GM23338 (cell line): Measurements from ENCODE around the gene PDHX. TPM values are rescaled to one million over a fixed set of nuclear protein-coding genes. Genes with fewer than 3 reads are reported as not detected.

ENCODE experiments used
- ATAC-seq: fragments of 200-7000 bp; cut with Tn5 transposase; 3 replicates; pipeline ENCODE4 v1.9.1; 2020
- DNase-seq: peaks from one replicate; pipeline ENCODE4 v3.0.0-alpha.2; 2015; ENCODE audit warnings: low spot score
- H2AFZ ChIP-seq: fragments of 200-600 bp; sonication (generic); 2 replicates; pipeline ENCODE4 v1.8.0; 2016; ENCODE audit warnings: antibody characterized with exemption, mild to moderate bottlenecking, moderate library complexity
- H3F3A ChIP-seq: fragments of 200-600 bp; sonication (generic); replicated peaks from 2 replicates; pipeline ENCODE4 v1.8.0; 2017; ENCODE audit warnings: antibody characterized with exemption, mixed run types, low read depth
- H3K27ac ChIP-seq: fragments of 200-600 bp; sonication (generic); 2 replicates; pipeline ENCODE4 v1.6.1; 2016; ENCODE audit warnings: low read depth
- H3K27me3 ChIP-seq: fragments of 200-600 bp; sonication (generic); 2 replicates; pipeline ENCODE4 v1.8.0; 2016; ENCODE audit warnings: mild to moderate bottlenecking, mixed run types, moderate library complexity; ENCODE audit not compliant: insufficient read depth
- H3K36me3 ChIP-seq: fragments of 200-600 bp; sonication (generic); 2 replicates; pipeline ENCODE4 v1.8.0; 2016; ENCODE audit warnings: mild to moderate bottlenecking; ENCODE audit not compliant: insufficient read depth
- H3K4me1 ChIP-seq: fragments of 200-600 bp; sonication (generic); 2 replicates; pipeline ENCODE4 v1.8.0; 2016; ENCODE audit warnings: mild to moderate bottlenecking, moderate library complexity; ENCODE audit not compliant: insufficient read depth
- H3K4me2 ChIP-seq: fragments of 200-600 bp; sonication (generic); 2 replicates; pipeline ENCODE4 v1.7.1; 2017; ENCODE audit warnings: mixed run types
- H3K4me3 ChIP-seq: fragments of 200-600 bp; sonication (generic); 2 replicates; pipeline ENCODE4 v1.6.1; 2016; ENCODE audit warnings: mixed run types
- H3K79me2 ChIP-seq: fragments of 200-600 bp; sonication (generic); replicated peaks from 2 replicates; pipeline ENCODE4 v1.8.0; 2017; ENCODE audit warnings: mild to moderate bottlenecking; ENCODE audit not compliant: insufficient read depth
- H3K9me2 ChIP-seq: fragments of 200-600 bp; sonication (generic); 2 replicates; pipeline ENCODE4 v1.8.0; 2017; ENCODE audit not compliant: insufficient read depth
- H4K20me1 ChIP-seq: fragments of 200-600 bp; sonication (generic); replicated peaks from 2 replicates; pipeline ENCODE4 v1.8.0; 2017; ENCODE audit warnings: mild to moderate bottlenecking; ENCODE audit not compliant: insufficient read depth
- H3K27ac Mint-ChIP-seq: 2 replicates; pipeline ENCODE4 v1.8.0; 2020; ENCODE audit warnings: inconsistent platforms, mild to moderate bottlenecking, moderate library complexity, mixed read lengths
- H3K27me3 Mint-ChIP-seq: 3 replicates; pipeline ENCODE4 v1.8.0; 2022; ENCODE audit warnings: low read depth, mild to moderate bottlenecking, moderate library complexity, mixed read lengths, inconsistent platforms; ENCODE audit not compliant: insufficient read depth, poor library complexity
- H3K36me3 Mint-ChIP-seq: 3 replicates; pipeline ENCODE4 v1.8.0; 2021; ENCODE audit warnings: low read depth, mild to moderate bottlenecking, inconsistent platforms, moderate library complexity, mixed read lengths
- H3K4me1 Mint-ChIP-seq: 3 replicates; pipeline ENCODE4 v1.8.0; 2020; ENCODE audit warnings: mild to moderate bottlenecking, inconsistent platforms, mixed read lengths
- H3K4me3 Mint-ChIP-seq: 3 replicates; pipeline ENCODE4 v1.8.0; 2021; ENCODE audit warnings: moderate library complexity, mild to moderate bottlenecking, inconsistent platforms, mixed read lengths
- H3K9me3 Mint-ChIP-seq: 3 replicates; pipeline ENCODE4 v1.8.0; 2020; ENCODE audit warnings: moderate library complexity, mild to moderate bottlenecking, inconsistent platforms, mixed read lengths
- CREB1 ChIP-seq: fragments of 250-450 bp; sonication (Bioruptor Pico); IDR thresholded peaks from 2 replicates; pipeline ENCODE4 v1.5.0; 2020; ENCODE audit warnings: low read depth, mild to moderate bottlenecking, moderate library complexity
- CTCF ChIP-seq, 2 experiments: fragments of 200-600 bp in 1 of 2; sonication (generic) in 1 of 2; conservative IDR thresholded peaks; 2 replicates each; pipeline versions ENCODE4 v1.5.1 to v1.6.1; 2016 to 2017; ENCODE audit warnings: antibody characterized with exemption in 2 of 2, low read depth in 2 of 2, mild to moderate bottlenecking in 2 of 2, moderate library complexity in 1 of 2
- EZH2 ChIP-seq: fragments of 200-600 bp; sonication (generic); IDR thresholded peaks from one replicate; pipeline ENCODE4 v1.8.0; 2017; ENCODE audit warnings: antibody characterized with exemption, mild to moderate bottlenecking, low read depth; ENCODE audit not compliant: unreplicated experiment
- EZH2phosphoT487 ChIP-seq: fragments of 200-600 bp; sonication (generic); IDR thresholded peaks from one replicate; pipeline ENCODE4 v1.8.1; 2018; ENCODE audit warnings: antibody characterized with exemption; ENCODE audit not compliant: unreplicated experiment
- JUNB ChIP-seq: IDR thresholded peaks from one replicate; pipeline ENCODE4 v1.6.1; 2016; ENCODE audit warnings: antibody characterized with exemption; ENCODE audit not compliant: unreplicated experiment
- NANOG ChIP-seq: IDR thresholded peaks from 2 replicates; pipeline ENCODE4 v1.6.1; 2016; ENCODE audit warnings: antibody characterized with exemption, borderline replicate concordance
- POLR2AphosphoS5 ChIP-seq: IDR thresholded peaks from 2 replicates; pipeline ENCODE4 v1.6.1; 2016; ENCODE audit warnings: antibody characterized with exemption, low read depth
- REST ChIP-seq: IDR thresholded peaks from one replicate; pipeline ENCODE4 v1.6.1; 2018; ENCODE audit warnings: antibody characterized with exemption; ENCODE audit not compliant: unreplicated experiment
- STAT1 ChIP-seq: IDR thresholded peaks from one replicate; pipeline ENCODE4 v1.6.1; 2016; ENCODE audit warnings: antibody characterized with exemption; ENCODE audit not compliant: unreplicated experiment
- ZNF114 ChIP-seq: fragments of 250-450 bp; sonication (Bioruptor Pico); IDR thresholded peaks from 2 replicates; pipeline ENCODE4 v1.5.0; 2020; ENCODE audit warnings: mild to moderate bottlenecking, moderate library complexity
- ZNF331 ChIP-seq: fragments of 250-450 bp; sonication (Bioruptor Pico); IDR thresholded peaks from 2 replicates; pipeline ENCODE4 v1.5.0; 2020; ENCODE audit warnings: low read depth, mild to moderate bottlenecking, moderate library complexity
- polyA plus RNA-seq: library from polyadenylated mRNA; unstranded; fragments of >200 nt; fragmentation: Nextera tagmentation; extraction: Ambion mirVana; gene quantifications from 2 replicates; pipeline ENCODE4 v1.2.1, GENCODE V29; 2016
- total RNA-seq: library from RNA; depleted of rRNA; stranded (reverse); fragments of >200 nt; shearing (Covaris generic); gene quantifications from 2 replicates; pipeline ENCODE4 v1.2.3, GENCODE V29; 2014
- TF ChIP-seq, protein P1 (sequence below): fragments of 250-450 bp; sonication (Bioruptor Pico); IDR thresholded peaks from 2 replicates; pipeline ENCODE4 v1.5.0; 2020; ENCODE audit warnings: mild to moderate bottlenecking, moderate library complexity
- TF ChIP-seq, protein P2 (sequence below): IDR thresholded peaks from 2 replicates; pipeline ENCODE4 v1.6.1; 2016; ENCODE audit warnings: antibody characterized with exemption

Gene PDHX
- total and polyA plus RNA-seq, 2 experiments from 2014 or later, result 36.9 to 40.2 TPM

DNA sequence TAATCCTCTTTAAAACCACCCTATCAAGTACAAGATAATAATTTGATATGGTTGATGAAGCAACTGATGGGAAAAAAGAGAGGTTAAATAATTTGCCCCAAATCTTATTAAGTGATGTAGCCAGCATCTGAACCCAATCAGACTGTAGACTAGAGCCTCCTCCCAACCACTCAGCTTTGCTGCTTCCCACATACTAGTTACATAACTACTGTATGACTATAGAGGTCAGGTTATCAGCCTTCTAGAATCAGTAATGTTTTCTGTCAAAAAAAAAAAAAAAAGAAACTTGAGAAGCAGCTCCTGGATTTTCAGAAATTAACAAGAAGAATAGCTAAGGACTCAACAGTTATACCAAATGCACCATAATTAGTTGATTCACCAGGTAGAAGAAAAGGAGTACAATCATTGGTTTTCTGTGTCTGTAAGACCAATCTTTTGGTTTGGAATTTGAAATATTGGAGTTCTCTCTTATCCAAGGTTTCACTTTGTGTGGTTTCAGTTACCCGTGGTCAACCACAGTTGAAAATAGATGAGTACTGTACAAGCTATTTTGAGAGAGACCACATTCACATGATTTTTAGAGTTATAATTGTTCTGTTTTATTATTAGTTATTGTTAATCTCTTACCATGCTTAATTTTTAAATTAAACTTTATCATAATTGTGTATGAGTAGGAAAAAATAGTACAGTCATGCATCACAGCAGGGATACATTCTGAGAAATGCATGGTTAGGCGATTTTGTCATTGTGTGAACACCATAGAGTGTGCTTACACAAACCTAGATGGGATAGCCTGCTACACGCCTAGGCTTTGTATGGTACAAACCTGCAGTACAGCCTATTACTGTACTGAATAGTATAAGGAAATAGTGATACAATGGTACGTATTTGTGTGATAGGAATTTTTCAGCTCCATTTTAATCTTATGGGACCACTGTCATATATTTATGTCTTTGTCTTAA lies 72.2 kb downstream of the PDHX start:
- H3K4me3 Mint-ChIP-seq, result no peak overlapping the region
- no peaks in the 10 kb centered on the region for H3K27me3 ChIP-seq
- H3K4me2 ChIP-seq, result no peak overlapping the region
- H3K36me3 Mint-ChIP-seq, result peaks cover 24% of the 10 kb centered on the region; the same call in 2 of the 3 replicates
- H3F3A ChIP-seq, result no peaks in the 10 kb centered on the region
- TF ChIP-seq ZNF331 (CRISPR knock-in tag) (no peak), STAT1 (no peak), JUNB (no peak), EZH2phosphoT487 (no peak), EZH2 (no peak), CREB1 (CRISPR knock-in tag) (no peak), CTCF (conservative IDR thresholded peaks at IDR 0.05; ENCODE audit: low read depth in 2 of 2) (no peak), NANOG (no peak), ZNF114 (no peak), POLR2AphosphoS5 (no peak), REST (no peak)
- TF ChIP-seq, protein P1, sequence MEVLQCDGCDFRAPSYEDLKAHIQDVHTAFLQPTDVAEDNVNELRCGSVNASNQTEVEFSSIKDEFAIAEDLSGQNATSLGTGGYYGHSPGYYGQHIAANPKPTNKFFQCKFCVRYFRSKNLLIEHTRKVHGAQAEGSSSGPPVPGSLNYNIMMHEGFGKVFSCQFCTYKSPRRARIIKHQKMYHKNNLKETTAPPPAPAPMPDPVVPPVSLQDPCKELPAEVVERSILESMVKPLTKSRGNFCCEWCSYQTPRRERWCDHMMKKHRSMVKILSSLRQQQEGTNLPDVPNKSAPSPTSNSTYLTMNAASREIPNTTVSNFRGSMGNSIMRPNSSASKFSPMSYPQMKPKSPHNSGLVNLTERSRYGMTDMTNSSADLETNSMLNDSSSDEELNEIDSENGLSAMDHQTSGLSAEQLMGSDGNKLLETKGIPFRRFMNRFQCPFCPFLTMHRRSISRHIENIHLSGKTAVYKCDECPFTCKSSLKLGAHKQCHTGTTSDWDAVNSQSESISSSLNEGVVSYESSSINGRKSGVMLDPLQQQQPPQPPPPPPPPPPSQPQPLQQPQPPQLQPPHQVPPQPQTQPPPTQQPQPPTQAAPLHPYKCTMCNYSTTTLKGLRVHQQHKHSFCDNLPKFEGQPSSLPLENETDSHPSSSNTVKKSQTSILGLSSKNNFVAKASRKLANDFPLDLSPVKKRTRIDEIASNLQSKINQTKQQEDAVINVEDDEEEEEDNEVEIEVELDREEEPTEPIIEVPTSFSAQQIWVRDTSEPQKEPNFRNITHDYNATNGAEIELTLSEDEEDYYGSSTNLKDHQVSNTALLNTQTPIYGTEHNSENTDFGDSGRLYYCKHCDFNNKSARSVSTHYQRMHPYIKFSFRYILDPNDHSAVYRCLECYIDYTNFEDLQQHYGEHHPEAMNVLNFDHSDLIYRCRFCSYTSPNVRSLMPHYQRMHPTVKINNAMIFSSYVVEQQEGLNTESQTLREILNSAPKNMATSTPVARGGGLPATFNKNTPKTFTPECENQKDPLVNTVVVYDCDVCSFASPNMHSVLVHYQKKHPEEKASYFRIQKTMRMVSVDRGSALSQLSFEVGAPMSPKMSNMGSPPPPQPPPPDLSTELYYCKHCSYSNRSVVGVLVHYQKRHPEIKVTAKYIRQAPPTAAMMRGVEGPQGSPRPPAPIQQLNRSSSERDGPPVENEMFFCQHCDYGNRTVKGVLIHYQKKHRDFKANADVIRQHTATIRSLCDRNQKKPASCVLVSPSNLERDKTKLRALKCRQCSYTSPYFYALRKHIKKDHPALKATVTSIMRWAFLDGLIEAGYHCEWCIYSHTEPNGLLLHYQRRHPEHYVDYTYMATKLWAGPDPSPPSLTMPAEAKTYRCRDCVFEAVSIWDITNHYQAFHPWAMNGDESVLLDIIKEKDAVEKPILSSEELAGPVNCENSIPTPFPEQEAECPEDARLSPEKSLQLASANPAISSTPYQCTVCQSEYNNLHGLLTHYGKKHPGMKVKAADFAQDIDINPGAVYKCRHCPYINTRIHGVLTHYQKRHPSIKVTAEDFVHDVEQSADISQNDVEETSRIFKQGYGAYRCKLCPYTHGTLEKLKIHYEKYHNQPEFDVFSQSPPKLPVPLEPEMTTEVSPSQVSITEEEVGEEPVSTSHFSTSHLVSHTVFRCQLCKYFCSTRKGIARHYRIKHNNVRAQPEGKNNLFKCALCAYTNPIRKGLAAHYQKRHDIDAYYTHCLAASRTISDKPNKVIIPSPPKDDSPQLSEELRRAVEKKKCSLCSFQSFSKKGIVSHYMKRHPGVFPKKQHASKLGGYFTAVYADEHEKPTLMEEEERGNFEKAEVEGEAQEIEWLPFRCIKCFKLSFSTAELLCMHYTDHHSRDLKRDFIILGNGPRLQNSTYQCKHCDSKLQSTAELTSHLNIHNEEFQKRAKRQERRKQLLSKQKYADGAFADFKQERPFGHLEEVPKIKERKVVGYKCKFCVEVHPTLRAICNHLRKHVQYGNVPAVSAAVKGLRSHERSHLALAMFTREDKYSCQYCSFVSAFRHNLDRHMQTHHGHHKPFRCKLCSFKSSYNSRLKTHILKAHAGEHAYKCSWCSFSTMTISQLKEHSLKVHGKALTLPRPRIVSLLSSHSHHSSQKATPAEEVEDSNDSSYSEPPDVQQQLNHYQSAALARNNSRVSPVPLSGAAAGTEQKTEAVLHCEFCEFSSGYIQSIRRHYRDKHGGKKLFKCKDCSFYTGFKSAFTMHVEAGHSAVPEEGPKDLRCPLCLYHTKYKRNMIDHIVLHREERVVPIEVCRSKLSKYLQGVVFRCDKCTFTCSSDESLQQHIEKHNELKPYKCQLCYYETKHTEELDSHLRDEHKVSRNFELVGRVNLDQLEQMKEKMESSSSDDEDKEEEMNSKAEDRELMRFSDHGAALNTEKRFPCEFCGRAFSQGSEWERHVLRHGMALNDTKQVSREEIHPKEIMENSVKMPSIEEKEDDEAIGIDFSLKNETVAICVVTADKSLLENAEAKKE (CRISPR knock-in tag), result no peak
- TF ChIP-seq, protein P2, sequence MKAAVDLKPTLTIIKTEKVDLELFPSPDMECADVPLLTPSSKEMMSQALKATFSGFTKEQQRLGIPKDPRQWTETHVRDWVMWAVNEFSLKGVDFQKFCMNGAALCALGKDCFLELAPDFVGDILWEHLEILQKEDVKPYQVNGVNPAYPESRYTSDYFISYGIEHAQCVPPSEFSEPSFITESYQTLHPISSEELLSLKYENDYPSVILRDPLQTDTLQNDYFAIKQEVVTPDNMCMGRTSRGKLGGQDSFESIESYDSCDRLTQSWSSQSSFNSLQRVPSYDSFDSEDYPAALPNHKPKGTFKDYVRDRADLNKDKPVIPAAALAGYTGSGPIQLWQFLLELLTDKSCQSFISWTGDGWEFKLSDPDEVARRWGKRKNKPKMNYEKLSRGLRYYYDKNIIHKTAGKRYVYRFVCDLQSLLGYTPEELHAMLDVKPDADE, result no peak
- H3K27ac ChIP-seq, result no peak overlapping the region
- no peak overlapping the region for H2AFZ ChIP-seq
- no peaks in the 10 kb centered on the region for H4K20me1 ChIP-seq
- no peaks in the 10 kb centered on the region for H3K9me2 ChIP-seq
- H3K4me1 ChIP-seq, result no peaks in the 10 kb centered on the region
- no peak overlapping the region for H3K27ac Mint-ChIP-seq
- no peaks in the 10 kb centered on the region for H3K79me2 ChIP-seq
- no peaks in the 10 kb centered on the region for H3K9me3 Mint-ChIP-seq
- no peaks in the 10 kb centered on the region for H3K4me1 Mint-ChIP-seq
- no peak overlapping the region for H3K4me3 ChIP-seq
- ATAC-seq (no peak), DNase-seq (no peak)
- peaks cover 4% of the 10 kb centered on the region; the same call in 1 of the 2 replicates for H3K36me3 ChIP-seq
- no peaks in the 10 kb centered on the region for H3K27me3 Mint-ChIP-seq
